ENCODE data around the gene C3. TPM values are rescaled to one million over a fixed set of nuclear protein-coding genes. Genes with fewer than 3 reads are reported as not detected.

C3 gene
- 100 to 1,000 TPM; 126 to 631 (median 350) TPM for total RNA-seq

GRCh38 chr19:6720369-6721137, at the start of gene C3:
C3 (minus strand) TSS chr19:6720650; CDS start chr19:6720589, 61 bp downstream.
- WGBS, 2 donors = 74 to 89% methylated on average over 4 of the region's 4 CpGs
- Histone ChIP-seq H3K36me3 (no peaks in the 10 kb centered on the region), H3K27ac (no peak within 1 kb of the TSS), H3K4me3 (replicated peaks in 1 of 3) (no peak within 1 kb of the TSS), H3K4me1 (peaks cover 12 to 26% of the 10 kb centered on the region in 2 donors), H3K27me3 (no peaks in the 10 kb centered on the region), H3K9me3 (no peaks in the 10 kb centered on the region)
- peak in 1 of 2 donors; percentile 14 for DNase-seq
- intact Hi-C loops (cut with DNase I) = no loop called here
- TF ChIP-seq CTCF (IDR thresholded peaks at IDR 0.05) = no peak
- TF ChIP-seq POLR2A (IDR thresholded peaks at IDR 0.05) = no peak

GRCh38 chr19:6769006-6769619, 48.7 kb upstream of the C3 start:
- DNase-seq = no peak
- TF ChIP-seq CTCF (IDR thresholded peaks at IDR 0.05) (peak in 3 of 6 experiments; percentile 24 to 34 (median 29)), POLR2A (IDR thresholded peaks at IDR 0.05) (no peak)
- WGBS, 2 donors = 61 to 64% methylated on average over 11 of the region's 11 CpGs
- intact Hi-C loops (cut with DNase I) = no loop called here
- Histone ChIP-seq H3K36me3 (no peaks in the 10 kb centered on the region), H3K4me1 (peaks cover 16 to 21% of the 10 kb centered on the region in 2 donors), H3K4me3 (replicated peaks in 1 of 3) (no peak overlapping the region), H3K27me3 (no peaks in the 10 kb centered on the region), H3K27ac (no peak overlapping the region), H3K9me3 (no peaks in the 10 kb centered on the region)

- no peak for DNase-seq
- Histone ChIP-seq H3K27ac (no peak overlapping the region), H3K4me3 (replicated peaks in 1 of 3) (no peak overlapping the region), H3K27me3 (no peaks in the 10 kb centered on the region), H3K9me3 (no peaks in the 10 kb centered on the region), H3K4me1 (peaks cover 16 to 21% of the 10 kb centered on the region in 2 donors), H3K36me3 (no peaks in the 10 kb centered on the region)
- intact Hi-C loops (cut with DNase I) = no loop called here
- WGBS, 2 donors = 64 to 70% methylated on average over 8 of the region's 8 CpGs
- no peak for TF ChIP-seq CTCF (IDR thresholded peaks at IDR 0.05)
- no peak for TF ChIP-seq POLR2A (IDR thresholded peaks at IDR 0.05)
Measured at GRCh38 chr19:6768236-6768785, 47.9 kb upstream of the C3 start.

GRCh38 chr19:6767357-6768235, 47.1 kb upstream of the C3 start, which contains the start of gene SH2D3A:
SH2D3A (minus strand) TSS chr19:6767435; CDS start chr19:6763748, 3,687 bp downstream.
- Histone ChIP-seq H3K4me1 (peaks cover 16 to 21% of the 10 kb centered on the region in 2 donors), H3K27ac (peak within 1 kb of the TSS; percentile 21 to 88 (median 81)), H3K36me3 (no peaks in the 10 kb centered on the region), H3K27me3 (no peaks in the 10 kb centered on the region), H3K4me3 (replicated peaks in 1 of 3) (peak within 1 kb of the TSS in 2 of 3 donors; percentile 32 to 39), H3K9me3 (no peaks in the 10 kb centered on the region)
- 4 to 8% methylated on average over 35 to 38 of the region's 47 CpGs for WGBS, 2 donors
- DNase-seq = peak; percentile 92 to 94
- intact Hi-C loops (cut with DNase I) = no loop called here
- TF ChIP-seq CTCF (IDR thresholded peaks at IDR 0.05) (no peak), POLR2A (IDR thresholded peaks at IDR 0.05) (peak in 1 of 2 donors; percentile 77)

All from thyroid gland (tissue), 4 donors.